HG03064 (cell line): ENCODE data around the gene CYP3A5.
"Not testable (repeated sequence)": the region's sequence is repeated elsewhere in the genome, so short reads cannot be mapped to it uniquely, and the experiment has no call there.

Source experiments
- ATAC-seq: cut with Tn5 transposase; IDR thresholded peaks from one replicate; pipeline ENCODE4 v1.9.1; 2021; ENCODE audit warnings: low read depth; ENCODE audit not compliant: unreplicated experiment

The CYP3A5 gene

GRCh38 chr7:99679400-99680191 lies at the start of gene CYP3A5:
Gene CYP3A5, minus strand, starts transcription at chr7:99679996. Its CDS starts 100 bp downstream, at chr7:99679896.
- no peak for ATAC-seq

GRCh38 chr7:99728615-99729014 lies 48.8 kb upstream of the CYP3A5 start:
- ATAC-seq, result no peak

GRCh38 chr7:99723201-99723600 lies 43.4 kb upstream of the CYP3A5 start:
- ATAC-seq, result not testable (repeated sequence)

- no peak for ATAC-seq
Measured at GRCh38 chr7:99720800-99721595, 41.2 kb upstream of the CYP3A5 start.

- ATAC-seq, result no peak
Measured at GRCh38 chr7:99719996-99720769, 40.4 kb upstream of the CYP3A5 start.

- ATAC-seq, result no peak
Measured at GRCh38 chr7:99713995-99714570, 34.3 kb upstream of the CYP3A5 start.

- ATAC-seq, result no peak
Measured at GRCh38 chr7:99709838-99710578, 30.2 kb upstream of the CYP3A5 start.

- no peak for ATAC-seq
Measured at GRCh38 chr7:99709260-99709659, 29.5 kb upstream of the CYP3A5 start.

GRCh38 chr7:99707096-99707495 lies 27.3 kb upstream of the CYP3A5 start:
- no peak for ATAC-seq

- no peak for ATAC-seq
Measured at GRCh38 chr7:99699946-99700345, 20.1 kb upstream of the CYP3A5 start.

GRCh38 chr7:99698867-99699730 lies 19.3 kb upstream of the CYP3A5 start:
- ATAC-seq, result not testable (repeated sequence)

GRCh38 chr7:99694912-99695304 lies 15.1 kb upstream of the CYP3A5 start:
- ATAC-seq, result no peak

GRCh38 chr7:99694201-99694911 lies 14.6 kb upstream of the CYP3A5 start:
- no peak for ATAC-seq

- ATAC-seq, result no peak
Measured at GRCh38 chr7:99693427-99694200, 13.8 kb upstream of the CYP3A5 start.

GRCh38 chr7:99693100-99693426 lies 13.3 kb upstream of the CYP3A5 start:
- ATAC-seq, result no peak

- ATAC-seq, result not testable (repeated sequence)
Measured at GRCh38 chr7:99692563-99692962, 12.8 kb upstream of the CYP3A5 start.

- not testable (repeated sequence) for ATAC-seq
Measured at GRCh38 chr7:99691658-99692057, 11.9 kb upstream of the CYP3A5 start.

- ATAC-seq, result not testable (repeated sequence)
Measured at GRCh38 chr7:99690918-99691317, 11.1 kb upstream of the CYP3A5 start.
